GM18502 (cell line): ENCODE results near the gene TPM3.
A peak's percentile ranks its signal among the peaks of the same experiment; 100 is the strongest.
"Not testable (repeated sequence)": the region's sequence is repeated elsewhere in the genome, so short reads cannot be mapped to it uniquely, and the experiment has no call there.

Experiments used
- ATAC-seq: cut with Tn5 transposase; IDR thresholded peaks from one replicate; pipeline ENCODE4 v1.9.1; 2021; ENCODE audit warnings: mild to moderate bottlenecking; ENCODE audit not compliant: unreplicated experiment, poor library complexity

The TPM3 gene

GRCh38 chr1:154191990-154192461 is at the start of gene TPM3:
Gene TPM3 (minus strand): TSS chr1:154192100. CDS start chr1:154192018, 82 bp downstream.
- ATAC-seq = no peak

GRCh38 chr1:154240294-154240833 is 48.5 kb upstream of the TPM3 start:
- no peak for ATAC-seq

- ATAC-seq = no peak
Measured at GRCh38 chr1:154239491-154239890, 47.6 kb upstream of the TPM3 start.

- no peak for ATAC-seq
Measured at GRCh38 chr1:154237880-154238506, 46.1 kb upstream of the TPM3 start.

GRCh38 chr1:154237435-154237834 is 45.5 kb upstream of the TPM3 start:
- ATAC-seq = no peak

GRCh38 chr1:154236855-154237254 is 45.0 kb upstream of the TPM3 start:
- no peak for ATAC-seq

GRCh38 chr1:154233127-154233526 is 41.2 kb upstream of the TPM3 start:
- ATAC-seq = not testable (repeated sequence)

GRCh38 chr1:154231112-154231511 is 39.2 kb upstream of the TPM3 start:
- ATAC-seq = not testable (repeated sequence)

- no peak for ATAC-seq
Measured at GRCh38 chr1:154225370-154225769, 33.5 kb upstream of the TPM3 start.

- no peak for ATAC-seq
Measured at GRCh38 chr1:154223621-154224020, 31.7 kb upstream of the TPM3 start.

- no peak for ATAC-seq
Measured at GRCh38 chr1:154222918-154223317, 31.0 kb upstream of the TPM3 start.

GRCh38 chr1:154222518-154222917 is 30.6 kb upstream of the TPM3 start:
- ATAC-seq = no peak

GRCh38 chr1:154221278-154222001 is 29.5 kb upstream of the TPM3 start:
- ATAC-seq = peak; percentile 29

GRCh38 chr1:154220970-154221277 is 29.0 kb upstream of the TPM3 start:
- ATAC-seq = no peak

GRCh38 chr1:154220071-154220969 is 28.4 kb upstream of the TPM3 start, which contains the start of gene UBAP2L:
Gene UBAP2L (plus strand): TSS chr1:154220955. CDS start chr1:154225124, 4,169 bp downstream.
- peak; percentile 89 for ATAC-seq

- no peak for ATAC-seq
Measured at GRCh38 chr1:154219541-154219940, 27.6 kb upstream of the TPM3 start.

GRCh38 chr1:154218545-154218944 is 26.6 kb upstream of the TPM3 start:
- no peak for ATAC-seq

- ATAC-seq = no peak
Measured at GRCh38 chr1:154213274-154213673, 21.4 kb upstream of the TPM3 start.

- ATAC-seq = no peak
Measured at GRCh38 chr1:154212083-154212482, 20.2 kb upstream of the TPM3 start.

- no peak for ATAC-seq
Measured at GRCh38 chr1:154208677-154209388, 16.9 kb upstream of the TPM3 start.
